Stimulated activated CD8-positive, alpha-beta memory T cell treated with anti-CD3 and anti-CD28 coated beads, Interleukin-4, amount 100 ng/mL, for 1 hour (primary cell): ENCODE data around the gene AHI1.

Experiments used
- DNase-seq, 2 donors: peaks; one replicate each; pipeline ENCODE4 v3.0.0-alpha.2; 2020; ENCODE audit warnings: low read depth in 2 of 2, low spot score in 1 of 2

The AHI1 gene

GRCh38 chr6:135236319-135236718 lies 261.2 kb downstream of the AHI1 start:
- DNase-seq = no peak

- DNase-seq = no peak
These were observed 261.8 kb downstream of the AHI1 start for GRCh38 chr6:135235716-135236115.

- no peak for DNase-seq
These were observed 263.1 kb downstream of the AHI1 start for GRCh38 chr6:135234492-135234780.

DNA sequence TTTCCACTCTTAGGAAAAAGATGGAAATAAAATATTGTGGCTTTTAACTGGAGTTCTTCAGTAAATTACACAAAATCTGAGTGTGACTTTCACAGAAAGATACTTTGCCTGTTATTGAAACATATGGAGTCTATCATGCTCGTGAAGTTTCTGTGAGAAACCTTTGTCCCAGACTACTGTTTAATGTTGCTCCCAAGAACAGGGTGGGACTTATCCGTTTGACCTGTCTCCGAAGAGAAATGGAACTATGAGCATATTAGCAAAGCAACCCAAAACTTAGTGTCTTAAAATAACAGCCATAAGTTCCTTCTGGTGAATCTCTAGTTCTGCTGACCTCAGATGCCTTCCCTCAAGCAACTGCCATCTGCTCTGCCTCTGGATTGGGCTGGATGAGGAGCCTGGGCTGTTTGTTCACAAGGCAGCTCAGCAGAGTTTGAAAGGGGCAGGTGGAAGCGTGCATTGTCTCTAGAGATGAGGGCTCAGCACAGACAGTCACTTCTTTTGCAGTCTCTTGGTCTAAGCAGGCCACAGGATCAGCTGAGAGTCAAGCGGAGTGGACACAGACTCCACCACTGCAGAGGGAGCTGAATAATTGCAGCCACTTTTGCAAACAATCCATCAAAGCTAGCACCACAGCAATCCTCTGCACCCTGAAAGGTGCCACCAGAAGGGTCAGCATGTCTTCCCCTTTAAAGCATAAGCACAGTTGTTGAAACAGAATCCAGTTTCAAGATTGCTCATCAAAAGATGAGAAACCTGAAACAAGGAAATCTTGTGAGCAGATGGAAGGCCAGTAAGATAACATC lies 263.7 kb downstream of the AHI1 start:
- no peak for DNase-seq
